Measurements from ENCODE around the gene ANKMY1.

ANKMY1 gene

DNA sequence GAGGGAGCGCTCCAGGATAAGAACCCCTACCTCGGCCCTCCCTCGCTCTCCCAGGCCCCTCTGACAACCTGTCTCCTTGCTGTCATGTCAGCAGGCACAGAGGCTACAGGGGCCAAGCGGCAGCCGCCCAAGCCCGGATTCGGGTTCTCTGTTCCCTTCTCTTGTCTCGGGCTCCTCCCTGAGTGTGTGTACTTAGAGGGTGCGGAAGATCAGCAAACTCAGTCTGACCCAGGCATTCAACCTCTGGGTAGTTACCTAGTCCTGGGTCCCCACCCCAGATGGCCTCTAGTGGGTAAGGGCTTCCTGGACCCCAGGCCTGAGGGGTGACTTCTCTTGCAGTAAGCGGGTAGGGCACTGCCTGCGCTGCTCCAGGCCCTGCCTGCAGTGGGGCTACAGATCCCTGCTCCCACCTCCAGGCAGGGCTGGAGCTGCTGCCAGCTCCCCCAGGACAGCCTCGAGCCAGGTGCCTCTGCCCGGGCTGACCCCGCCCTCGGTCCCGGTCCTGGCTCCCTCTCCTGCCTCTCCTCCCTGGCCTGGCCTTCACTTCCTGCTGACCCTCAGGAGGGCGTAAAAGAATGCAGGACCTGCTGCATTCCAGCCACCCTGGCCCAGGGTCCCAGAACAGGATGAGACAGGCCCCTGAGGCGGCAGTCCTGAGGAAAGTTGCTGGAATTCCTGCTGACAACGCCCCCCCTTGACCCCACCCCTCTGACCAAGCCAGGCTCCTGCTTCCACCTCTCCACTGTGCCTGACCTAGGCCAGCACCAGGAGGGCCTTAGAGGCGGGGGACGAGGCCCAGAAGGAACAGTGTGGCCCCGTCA is 100.4 kb downstream of the ANKMY1 start:
- no peak for DNase-seq

DNA sequence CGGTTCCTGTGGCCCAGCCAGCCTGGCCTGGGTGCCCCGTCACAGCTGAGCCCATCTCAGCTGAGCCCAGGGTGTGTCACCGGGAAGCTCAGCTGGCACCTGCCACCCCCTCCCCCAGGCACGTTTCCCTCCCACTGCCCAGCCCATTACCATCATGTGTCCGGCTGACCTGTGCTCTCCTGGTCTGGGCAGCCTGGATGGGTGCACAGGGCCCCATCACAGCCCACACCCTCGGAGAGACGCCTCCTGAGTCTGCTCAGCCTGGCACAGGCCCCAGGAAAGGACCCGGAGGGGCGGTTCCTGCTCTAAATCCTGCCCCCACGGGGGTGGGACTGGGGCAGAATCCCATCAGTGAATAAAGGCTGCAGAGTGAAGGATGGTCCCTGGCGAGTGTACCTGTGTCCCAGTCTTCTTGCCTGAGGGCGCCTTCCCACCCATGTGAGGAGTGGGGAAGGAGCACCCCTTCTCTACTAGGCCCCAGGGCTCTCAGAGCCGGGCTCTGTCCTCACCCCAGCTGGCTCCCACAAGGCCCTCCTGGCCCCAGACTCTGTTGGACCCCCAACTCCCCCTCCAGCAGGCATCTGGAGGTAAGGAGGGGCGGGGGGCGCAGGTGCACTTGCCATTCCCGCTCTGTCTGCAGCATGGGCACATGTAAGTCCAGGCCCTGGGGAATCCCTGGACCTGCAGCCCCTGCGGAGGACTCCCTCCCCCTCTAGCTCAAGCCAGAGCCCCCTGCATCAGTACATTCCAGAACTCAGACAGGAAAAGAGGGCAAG is 101.2 kb downstream of the ANKMY1 start:
- no peak for DNase-seq

DNA sequence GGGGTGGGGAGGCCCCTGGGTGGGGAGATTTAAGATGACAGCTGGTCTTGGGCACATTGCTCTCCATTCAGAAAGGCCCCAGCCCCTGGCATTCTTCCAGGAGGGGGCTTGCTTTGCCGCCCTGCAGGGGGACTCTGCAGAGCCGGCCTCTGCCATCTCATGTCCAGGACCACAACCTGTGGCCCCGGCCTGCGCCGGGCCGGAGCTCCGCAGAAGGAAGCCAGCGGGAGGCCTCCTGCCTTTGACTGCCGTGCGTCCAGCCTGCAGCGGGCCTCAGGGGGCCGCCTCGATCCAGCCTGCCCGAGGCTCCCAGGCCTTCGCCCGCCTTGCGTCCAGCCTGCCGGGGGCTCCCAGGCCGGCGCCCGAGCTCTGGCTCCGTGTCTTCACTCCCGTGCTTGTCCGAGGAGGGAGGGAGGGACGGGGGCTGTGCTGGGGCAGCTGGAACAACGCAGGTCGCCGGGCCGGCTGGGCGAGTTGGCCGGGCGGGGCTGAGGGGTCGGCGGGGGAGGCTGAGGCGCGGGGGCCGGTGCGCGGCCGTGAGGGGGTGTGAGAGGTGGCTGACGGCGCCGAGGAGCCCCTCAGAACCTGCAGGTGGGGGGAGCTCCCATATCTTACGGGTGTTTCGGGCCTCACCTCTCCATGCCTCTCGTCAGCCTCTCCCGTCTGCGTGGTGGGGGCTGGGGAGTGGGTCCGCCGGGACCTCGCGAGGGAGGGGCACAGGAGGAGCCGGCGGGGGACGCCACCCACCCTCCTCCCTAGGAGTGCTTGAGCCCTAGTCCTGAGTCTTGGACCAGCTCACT is 101.9 kb downstream of the ANKMY1 start:
- no peak for DNase-seq

DNA sequence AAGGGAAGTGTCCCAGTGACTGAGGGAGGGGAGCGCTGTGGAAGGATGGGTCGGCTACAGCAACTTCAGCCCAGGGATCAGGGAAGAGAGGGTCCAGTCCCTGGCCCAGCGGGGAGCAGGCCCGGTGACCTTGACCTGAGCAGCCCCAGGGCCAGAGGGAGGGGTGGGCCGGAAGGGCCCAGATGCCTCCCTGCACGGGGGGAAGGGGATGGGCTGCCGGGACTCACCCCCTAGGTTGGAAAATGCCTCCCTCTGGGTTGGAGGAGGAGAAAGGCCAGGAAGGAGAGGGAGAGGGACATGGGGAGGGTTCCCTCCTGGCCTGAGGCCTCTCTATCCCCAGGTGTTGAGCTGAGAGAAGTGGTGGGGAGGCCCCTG is 102.5 kb downstream of the ANKMY1 start:
- DNase-seq: no peak

DNA sequence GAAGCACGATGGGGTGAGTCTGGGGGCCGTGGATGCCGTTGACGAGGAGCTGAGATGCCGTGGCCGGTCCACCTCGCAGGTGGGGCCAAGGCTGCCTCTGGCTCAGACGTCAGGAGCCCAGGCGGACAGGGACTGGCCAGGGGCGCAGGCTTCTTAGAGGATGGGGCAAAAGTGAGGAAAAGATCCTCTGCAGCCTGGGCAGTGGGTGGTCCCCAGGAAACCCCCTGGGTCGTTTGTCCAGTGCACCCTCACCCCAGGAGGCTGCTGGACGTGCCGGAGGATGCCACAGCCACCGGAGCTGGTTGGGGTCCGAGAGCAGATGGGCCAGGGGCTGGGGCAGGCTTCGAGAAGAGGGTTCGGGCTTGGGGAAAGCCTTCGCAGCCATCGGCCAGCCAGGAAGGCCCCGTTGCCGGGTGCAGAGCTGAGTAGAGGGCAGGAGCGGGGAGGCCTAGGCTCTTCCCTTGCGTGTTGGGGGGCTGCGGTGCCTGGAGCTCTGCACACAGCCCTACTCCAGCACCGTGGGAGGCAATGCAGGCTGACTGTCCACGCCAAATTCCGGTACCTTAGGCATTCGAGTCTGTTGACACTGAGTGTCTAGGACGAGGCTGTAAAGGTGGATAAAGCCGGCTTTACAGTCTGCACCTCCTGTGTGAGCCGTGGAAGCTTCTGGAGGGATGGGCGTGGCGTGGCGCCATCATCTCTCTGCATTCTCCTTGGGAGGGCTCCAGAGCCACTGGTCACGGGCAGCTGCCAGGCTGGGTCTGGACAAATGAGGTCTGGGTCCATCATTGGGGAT is 103.5 kb downstream of the ANKMY1 start:
- DNase-seq: no peak

DNA sequence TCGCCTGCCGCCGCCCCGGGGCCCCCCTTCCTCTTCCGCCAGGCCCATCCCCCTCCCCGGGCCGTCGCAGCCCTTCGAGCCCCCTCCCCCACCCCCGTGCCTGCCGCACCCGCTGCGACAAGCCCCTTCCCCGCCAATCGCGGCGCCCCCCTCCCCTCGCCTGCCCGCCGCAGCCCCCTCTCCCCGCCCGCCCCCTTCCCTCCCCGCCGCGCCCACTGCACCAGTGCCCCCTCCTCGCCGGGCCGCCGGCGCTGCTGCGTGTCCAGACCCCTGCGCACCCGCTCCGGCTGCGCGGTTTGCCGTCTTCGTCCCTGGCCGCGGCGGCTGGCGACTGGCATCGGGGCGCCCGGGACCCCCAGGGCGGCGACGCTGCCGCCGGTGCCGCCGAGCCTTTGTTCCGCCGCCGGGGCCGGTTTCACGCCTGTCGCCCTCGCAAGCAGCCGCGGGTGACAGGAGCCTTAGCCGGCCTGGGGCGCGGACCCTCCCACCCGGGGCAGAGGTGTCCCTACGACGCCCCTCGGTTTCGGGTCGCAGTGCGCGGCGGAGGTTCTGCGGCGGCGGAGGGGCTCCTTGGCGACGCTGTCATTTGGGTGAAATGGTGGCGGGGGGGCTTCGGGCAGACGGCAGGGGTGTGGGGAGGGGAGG is 104.2 kb downstream of the ANKMY1 start:
- DNase-seq: no peak

DNA sequence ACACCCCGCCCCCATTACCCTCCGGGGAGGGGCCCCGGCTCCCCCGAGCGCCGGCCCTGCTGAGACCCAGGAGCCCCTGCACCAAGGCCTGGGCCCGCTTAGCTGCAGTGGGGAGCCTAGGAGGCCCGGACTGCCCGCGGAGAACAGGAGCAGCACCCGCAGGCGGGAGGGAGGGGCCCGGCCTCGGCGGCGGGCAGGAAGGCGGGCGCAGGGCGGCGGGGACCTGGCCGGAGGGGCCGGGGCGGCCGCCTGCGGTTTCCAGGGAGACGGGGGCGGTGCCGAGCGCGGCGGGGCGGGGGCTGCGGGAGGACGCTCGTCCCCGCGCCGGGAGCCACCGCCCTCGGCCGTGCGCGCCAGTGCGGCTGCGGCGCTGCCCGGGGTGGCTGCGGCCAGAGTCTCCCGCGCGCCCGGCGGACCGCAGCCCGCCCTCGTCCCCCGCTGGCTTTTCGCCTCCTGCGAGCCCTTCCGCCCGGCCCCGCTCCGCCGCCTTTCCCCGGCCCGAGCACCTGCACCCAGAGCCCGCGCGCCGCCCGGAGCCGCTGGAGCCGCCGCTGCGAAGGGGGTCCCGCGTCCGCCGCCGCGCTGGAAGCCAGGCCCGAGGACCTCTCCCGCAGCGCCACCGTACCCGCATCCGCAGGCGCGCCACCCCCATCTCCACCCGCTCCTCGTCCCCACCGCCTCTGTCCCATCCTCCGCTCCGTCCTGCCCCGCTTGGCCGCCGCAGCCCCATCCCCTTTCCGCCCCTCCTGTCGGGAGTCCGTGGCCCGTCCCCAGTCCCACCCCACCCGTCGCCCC is 105.1 kb downstream of the ANKMY1 start:
- DNase-seq: no peak

DNA sequence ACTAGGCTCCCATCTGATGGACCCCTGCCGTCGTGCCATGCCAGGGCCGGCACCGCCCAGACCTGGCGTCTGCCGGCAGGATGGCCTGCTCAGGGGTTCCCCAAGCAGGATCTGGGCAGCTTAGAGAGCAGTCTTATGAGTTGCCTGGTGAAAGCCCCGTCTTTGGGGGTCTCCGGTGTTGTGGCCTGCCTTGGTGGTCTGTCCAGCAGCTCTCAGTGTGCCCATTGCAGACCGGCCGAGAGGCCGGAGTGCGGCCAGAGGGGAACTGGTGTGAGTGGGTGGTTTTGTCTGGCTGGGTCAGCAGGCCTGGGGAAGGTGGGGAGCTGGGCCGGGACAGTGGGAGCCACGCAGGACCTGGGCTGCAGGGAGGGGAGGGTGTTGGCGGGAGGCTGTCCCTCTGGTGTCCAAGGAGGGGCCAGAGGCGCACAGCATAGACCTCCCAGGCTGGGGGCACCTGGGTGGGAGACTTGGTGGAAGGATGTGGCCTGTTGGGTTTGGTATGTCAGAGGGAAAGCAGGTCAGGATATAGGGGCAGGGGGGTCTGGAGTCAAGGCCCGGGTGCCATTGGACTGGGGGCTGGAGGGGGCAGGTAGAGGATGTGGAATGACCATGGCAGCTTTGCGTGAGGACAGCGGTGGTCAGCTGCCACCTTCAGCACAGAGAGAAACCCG is 105.9 kb downstream of the ANKMY1 start:
- DNase-seq: no peak

DNA sequence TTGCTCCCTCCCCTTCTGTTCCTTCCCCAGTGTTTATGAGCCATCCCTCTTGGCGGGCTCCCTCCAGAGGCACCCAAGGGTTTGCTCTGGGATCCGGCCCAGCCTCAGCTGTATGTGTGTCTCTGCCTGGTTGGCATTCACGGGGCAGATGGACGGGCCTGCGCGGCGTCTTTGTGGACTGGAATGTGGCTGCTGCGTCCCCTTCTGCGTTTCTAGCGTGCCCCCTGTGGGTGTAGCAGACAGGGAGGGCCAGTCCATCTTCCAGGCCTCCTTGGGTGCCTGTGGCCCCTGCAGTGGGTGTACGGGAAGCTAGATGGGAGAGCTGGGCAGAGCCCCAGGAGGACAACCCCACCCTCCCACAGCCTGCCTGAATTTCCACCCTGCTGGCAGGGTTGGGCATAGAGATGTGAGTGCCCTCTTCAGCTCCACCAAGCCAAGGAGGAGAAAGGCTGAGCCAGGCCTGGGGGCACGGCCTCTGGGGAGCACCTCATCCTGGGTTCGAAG is 106.6 kb downstream of the ANKMY1 start:
- DNase-seq: no peak

DNA sequence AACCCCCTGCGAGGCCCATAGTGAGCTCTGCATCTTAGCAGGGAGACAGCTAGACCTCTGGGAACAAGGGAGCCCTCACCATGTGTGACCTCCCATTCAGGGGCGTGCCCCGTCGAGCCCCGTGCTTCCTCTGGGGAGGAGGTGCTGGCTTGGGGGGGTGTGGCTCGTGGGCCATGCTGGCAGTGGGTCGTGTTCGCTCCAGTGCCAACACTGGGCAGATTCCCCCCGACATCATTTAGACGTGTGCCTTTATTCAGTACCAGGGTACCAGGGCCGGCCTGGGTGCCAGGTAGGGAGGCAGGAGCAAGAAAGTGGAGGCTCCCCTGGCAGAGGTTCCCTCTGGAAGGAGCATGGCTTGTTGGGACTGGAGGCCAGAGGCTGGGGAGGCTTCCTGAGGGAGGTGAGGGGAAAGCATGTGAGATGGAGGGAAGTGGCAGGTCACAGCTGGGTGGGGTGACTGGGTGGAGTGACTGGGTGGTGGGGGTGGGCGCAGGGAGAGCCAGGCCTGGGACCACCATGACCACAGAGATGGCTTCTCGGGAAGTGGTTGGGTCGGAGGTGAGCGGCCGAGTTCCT is 107.2 kb downstream of the ANKMY1 start:
- DNase-seq: no peak

DNA sequence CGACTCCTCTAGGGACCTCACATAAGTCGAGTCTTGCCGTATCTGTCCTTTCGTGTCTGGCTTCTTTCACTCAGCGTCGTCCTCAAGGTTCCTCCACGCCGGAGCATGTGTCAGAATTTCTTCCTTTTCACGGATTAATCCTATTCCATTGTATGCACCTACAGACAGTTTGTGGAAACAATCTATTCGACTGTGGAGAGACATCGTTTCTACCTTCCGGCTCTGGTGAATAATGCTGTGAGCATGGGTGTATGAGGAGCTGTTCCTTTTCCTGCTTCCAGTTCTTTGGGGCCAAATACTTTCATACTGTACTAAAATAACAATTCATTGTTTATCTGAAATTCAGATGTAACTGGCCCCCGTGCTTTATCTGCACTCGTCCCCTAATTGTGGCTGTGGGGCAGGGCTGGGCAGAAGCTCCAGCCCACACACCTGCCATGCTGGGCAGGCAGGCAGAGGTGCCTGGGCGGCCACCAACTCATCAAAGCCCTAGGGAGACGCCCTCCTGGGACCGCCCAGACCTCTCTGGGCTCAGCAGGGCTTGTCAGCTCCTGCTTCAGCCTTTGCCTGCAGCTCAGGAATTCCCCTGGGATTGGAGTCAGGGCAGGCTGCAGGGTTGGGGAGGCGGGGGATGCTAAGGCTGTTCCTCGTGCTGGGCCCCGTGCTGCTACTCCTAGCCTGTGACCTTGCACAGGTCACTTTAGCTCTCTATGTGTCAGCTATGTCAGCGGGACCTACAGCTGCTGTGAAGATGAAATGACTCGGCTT is 107.8 kb downstream of the ANKMY1 start:
- DNase-seq: no peak

DNA sequence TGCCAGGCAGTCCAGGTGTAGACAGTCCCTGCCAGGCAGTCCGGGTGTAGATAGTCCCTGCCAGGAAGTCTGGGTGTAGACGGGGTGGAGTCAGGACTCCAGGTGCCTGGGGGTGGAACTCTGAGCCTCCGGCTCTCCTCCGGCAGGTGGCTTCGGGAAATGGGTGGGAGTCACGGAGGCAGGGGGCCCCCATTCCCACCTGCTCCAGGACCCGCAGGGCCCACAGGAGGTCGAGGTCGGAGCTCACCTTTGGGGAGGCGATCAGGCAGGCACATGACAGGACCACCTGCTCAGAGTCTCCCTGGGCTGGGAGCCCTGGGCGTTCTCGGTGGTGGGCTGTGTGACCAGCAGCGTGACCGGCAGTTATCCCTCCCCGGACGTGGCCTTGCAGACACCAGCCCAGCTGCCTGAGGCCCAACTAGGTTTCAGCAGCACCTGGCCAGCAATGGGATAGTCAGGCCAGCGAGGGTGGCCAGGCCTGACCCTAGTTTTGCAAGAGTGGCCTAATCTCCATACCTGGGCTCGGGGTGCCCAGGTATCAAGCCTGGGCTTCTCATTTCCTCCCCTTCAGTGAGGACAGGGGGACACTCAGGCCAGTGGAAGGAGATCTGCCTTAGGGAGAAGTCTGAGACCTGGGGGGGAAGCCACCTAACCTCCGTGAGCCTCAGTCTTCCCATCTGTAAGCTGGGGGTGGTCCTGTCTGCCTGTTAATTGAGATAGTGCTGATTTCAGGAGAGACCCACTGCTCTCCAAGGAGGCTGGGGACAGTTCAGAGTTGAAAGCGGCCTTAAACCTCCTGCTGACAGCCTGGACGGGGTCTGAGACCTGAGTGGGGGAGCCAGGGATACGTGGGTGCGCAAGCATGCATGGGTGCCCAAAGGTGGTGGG is 109.2 kb downstream of the ANKMY1 start:
- no peak for DNase-seq

DNA sequence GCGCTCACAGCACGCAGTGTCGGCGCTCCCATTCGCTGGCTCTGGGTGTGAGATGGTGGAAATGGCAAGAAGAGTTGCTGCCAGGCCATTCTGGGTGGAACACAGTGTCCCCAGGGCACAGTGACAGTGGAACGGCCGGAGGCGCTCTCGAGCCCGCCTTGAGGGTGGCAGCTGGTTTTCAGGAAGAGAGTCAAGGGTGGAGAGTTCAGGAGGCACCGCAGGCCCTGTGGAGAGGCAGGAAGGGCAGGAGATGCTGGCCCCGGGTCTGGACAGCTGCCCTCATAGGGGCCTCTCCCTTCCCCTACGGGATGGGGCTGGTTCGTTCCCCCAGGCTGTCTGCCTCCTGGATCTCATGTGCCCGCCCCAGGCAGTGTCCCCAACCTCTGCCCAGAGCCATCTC is 109.9 kb downstream of the ANKMY1 start:
- no peak for DNase-seq

DNA sequence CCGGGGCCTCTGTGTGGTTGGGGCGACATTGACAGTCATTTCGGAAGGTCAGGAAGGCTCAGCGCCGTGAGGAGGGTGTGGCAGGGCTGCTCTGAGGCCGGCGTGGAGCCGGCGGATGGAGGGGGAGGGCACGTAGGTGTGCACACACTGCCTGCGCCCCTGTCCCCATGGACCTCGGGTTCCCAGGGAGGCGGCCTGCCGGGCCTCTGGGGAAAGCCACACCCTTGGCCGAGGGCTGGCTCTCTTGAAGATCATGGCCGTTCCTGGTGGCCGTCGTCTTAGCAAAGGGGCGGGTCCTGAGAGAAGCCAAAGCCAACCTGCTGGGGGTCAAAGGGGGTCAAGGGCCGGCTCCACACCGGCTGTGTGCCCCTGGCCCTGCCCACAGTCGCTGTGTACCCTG is 110.5 kb downstream of the ANKMY1 start:
- no peak for DNase-seq

DNA sequence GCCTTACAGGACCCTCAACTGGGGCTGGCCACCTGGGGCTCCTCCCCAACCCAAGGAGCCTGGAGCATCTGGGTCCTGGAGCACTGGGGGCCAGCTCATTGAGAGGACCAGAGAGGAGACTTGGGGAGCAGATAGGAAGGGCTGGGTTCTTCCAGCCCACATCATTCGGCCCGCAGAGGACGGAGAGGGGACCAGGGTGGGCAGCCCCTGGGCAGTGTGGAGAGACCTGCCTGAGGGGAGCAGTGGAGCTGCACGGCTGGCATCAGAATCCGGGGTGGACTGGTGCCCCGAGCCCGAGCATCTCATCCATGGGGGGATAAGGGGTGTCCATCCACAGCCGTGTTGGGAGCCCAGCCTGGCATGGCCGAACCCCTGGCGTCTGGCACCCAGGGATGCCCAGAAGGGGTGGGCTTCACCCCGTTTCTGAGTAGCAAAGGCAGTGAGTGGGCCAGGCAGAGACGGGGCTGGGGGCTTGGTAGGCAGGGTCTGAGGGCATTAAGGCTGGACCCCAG is 111.1 kb downstream of the ANKMY1 start:
- no peak for DNase-seq

DNA sequence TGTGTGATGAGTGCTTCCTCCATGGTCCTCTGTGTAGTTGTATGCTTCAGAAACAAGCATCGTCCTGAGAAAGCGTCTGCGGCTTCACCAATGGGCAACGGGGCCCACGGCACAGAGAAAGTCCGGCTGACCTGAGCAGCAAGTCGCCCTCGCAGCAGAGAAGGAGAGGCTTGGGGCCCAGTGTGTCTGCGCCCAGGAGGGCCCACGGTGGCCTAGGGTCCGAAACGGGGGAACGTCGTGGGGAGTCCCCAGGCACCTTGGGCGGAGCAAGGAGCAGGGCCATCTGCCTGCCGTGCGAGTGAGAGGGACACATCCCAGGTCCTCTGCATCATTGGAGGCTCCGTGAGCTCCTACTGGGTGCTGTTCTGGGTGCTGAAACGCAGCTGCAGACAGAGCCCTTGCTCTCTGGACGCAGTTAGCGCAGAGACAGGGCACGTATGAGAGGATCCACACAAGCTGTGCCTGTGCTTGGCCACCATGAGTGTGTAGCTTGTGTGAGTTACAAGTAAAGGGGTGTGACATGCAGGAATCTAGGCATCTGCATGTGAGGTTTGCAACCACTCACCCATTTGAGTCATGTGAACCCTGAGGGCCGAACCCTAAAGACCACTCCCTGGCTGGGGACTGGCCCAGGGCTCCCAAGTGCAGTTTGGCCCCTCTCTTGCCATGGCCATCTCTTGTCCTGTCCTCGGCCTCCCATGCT is 111.7 kb downstream of the ANKMY1 start:
- DNase-seq: no peak

DNA sequence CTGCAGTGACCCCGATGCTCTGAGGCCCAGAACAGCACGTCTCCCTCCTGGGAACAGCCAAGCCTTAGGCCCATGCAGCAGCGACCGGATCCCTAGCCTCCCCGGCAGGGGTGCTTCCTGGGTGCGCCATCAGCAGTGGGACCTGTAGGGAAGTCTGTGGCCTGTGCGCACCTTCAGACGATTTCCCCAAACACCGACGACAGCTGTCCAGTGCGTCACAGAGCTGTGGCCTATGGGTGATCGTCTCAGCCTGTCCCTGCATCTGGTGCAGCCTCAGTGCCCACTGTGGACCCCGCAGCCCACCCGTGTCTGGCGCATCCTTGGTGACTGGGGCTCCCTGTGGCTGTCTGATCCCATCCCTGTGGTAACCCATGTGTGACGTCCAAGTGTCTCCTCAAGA is 113.3 kb downstream of the ANKMY1 start:
- DNase-seq: no peak
